ENCODE results near the gene PRKRIP1.
"Not testable (repeated sequence)": the region's sequence is repeated elsewhere in the genome, so short reads cannot be mapped to it uniquely, and the experiment has no call there.

Gene PRKRIP1

DNA sequence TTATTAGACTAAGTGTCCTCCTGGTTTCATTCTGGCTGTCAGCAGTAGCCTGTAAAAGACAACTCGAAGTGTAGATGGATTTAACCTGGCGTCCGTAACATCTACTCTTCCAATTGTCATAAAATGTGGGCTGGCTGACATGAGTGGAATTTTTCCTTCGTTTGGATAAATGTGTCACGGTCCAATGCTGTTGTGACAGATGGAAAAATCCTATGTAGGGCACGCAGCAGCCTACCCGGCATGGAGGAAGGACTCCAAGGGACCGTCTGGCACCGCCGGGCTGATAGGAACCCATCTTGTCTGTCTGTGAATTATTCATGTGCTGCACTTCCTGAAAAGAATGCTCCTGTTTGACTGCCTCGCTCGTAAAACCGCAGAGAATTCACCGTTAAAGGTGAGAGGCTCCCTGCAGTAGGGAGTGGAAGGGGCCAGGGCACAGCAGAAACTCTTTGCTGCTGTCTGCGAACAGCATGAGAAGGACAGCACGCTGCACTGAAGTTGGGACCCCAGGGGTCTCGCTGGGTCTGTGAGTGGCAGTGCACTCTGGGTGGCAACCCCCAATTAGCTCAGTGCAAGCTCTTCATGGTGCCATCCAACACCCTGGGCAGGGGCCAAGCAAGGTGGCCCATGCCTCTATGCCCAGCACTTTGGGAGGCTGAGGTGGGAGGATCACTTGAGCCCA lies 35.6 kb downstream of the PRKRIP1 start:
- peak; percentile 32 for DNase-seq (ENCODE audit: low read depth, low spot score)

DNA sequence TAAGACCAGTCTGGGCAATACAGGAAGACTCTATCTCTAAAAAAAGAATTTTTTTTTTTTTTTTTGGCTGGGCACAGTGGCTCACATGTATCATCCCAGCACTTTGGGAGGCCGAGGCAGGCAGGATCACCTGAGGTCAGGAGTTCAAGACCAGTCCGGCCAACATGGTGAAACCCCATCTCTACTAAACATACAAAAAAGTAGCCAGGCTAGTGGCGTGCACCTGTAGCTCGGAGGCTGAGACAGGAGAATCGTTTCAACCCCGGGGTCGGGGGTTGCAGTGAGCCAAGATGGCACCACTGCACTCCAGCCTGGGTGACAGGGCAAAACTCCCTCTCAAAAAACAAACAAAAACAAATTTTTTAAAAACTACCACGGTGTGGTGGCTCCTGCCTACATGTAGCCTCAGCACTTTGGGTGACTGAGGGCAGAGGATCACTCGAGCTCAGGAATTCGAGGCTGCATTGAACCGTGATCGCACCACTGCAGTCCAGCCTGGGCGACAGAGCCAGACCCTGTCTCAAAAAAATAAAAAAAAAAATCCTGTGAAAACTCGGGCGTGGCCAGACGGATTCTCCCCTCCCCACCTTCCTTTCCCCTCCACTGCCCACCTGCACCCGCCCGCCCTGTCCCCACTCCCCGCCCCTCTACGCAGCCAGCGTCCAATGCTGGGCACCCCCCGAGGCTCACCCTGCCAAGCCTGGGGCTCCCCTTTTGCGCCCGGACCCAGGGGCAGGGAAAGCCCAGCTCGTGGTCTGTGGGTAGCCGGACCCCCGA lies 36.5 kb downstream of the PRKRIP1 start:
- DNase-seq (ENCODE audit: low read depth, low spot score) = peak; percentile 39

DNA sequence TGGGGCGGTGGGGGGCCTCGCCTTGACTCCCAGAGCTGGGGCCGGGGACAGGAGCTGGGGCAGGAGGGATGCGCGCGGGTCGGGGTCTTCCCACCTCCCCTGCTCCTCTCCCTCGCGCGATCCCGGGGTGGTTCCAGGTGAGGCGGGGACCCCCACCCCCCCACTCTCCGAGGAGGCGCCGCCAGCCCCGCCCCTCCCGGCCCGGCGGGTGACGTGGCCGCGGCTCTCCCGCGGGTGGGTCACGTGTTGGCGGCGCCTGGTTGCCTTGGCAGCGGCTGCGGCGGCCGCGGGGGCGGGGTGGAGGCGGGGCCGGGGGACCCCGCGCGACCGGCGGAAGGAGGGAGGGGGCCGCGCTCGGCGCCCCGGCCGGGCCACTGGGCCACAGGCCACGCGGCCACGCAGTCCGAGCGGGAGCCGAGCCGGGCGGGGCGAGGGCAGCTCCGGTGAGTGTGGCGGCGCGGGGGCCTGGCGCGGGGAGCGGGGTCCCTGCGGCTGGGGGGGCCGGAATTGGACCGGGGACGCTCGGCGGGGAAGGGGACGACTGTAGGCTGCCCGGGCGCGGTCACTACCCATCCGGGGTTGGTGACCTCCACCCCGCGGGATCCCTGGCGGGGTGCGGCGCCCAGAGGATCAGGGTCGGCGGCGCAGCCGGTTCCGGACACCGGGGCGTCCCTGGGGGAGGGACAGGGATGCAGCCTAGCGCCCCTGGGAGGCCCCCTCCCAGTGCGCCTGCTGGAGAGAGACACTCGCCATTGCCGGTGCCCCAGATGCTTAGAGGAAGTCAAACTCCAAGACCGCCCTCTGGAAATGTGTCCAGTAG lies 37.3 kb downstream of the PRKRIP1 start, which contains the start of gene ORAI2:
ORAI2 (plus strand) TSS at position 357 of the 820 bp plus-strand sequence. CDS start 5,382 bp downstream, outside the sequence.
- DNase-seq (ENCODE audit: low read depth, low spot score) = peak; percentile 92

GRCh38 chr7:102434039-102434486 lies 37.9 kb downstream of the PRKRIP1 start:
- no peak for DNase-seq (ENCODE audit: low read depth, low spot score)

- DNase-seq (ENCODE audit: low read depth, low spot score) = no peak
Observed at GRCh38 chr7:102436118-102436517, 40.0 kb downstream of the PRKRIP1 start.

DNA sequence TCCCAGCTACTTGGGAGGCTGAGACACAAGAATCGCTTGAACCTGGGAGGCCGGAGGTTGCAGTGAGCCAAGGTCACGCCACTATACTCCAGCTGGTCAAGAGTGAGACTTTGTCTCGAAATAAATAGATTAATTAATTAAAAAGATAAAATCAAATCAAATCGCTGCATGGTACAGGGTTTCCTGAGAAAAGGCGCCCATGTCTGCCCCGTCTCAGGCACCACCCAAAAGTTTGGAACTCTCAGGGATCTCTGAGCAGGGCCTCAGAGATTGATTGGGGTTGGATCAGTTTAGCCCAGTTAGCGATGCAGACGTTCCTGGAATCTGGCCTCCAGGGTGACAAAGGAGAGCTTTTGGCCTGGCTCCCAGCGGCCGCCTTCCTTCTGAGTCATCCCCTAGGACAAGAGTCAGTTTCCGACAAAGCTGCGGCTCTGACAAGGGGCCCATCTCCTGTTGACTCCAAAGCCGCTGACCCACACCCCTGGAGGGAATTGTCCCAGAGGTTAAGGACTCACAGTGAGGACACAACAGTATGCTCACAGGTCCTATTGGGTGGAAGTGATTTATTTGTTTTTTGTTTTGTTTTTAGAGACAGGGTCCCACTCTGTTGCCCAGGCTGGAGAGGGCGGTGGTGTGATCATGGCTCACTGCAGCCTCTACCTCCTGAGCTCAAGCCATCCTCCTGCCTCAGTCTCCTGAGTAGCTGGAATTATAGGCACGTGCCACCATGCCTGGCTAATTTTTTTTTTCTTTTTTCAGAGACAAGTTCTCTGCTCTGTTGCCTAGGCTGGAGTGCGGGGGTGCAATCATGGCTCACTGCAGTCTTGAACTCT lies 44.0 kb downstream of the PRKRIP1 start:
- DNase-seq (ENCODE audit: low read depth, low spot score) = peak; percentile 94

- no peak for DNase-seq (ENCODE audit: low read depth, low spot score)
Observed at GRCh38 chr7:102444961-102445673, 49.0 kb downstream of the PRKRIP1 start.

DNA sequence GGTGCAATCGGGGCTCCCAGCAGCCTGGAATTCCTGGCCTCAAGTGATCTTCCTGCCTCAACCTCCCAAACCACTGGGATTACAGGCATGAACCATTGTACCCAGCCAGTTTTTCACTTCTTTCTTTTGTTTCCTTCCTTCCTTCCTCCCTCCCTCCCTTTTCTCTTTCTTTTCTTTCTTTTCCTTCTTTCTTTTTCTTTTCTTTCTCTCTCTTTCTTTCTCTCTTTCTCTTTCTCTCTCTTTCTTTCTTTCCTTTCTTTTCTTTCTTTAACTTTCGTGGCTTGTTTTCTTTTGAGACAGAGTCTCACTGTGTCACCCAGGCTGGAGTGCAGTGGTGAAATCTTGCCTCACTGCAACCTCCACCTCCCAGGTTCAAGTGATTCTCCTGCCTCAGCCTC lies 49.5 kb downstream of the PRKRIP1 start:
- no peak for DNase-seq (ENCODE audit: low read depth, low spot score)

DNA sequence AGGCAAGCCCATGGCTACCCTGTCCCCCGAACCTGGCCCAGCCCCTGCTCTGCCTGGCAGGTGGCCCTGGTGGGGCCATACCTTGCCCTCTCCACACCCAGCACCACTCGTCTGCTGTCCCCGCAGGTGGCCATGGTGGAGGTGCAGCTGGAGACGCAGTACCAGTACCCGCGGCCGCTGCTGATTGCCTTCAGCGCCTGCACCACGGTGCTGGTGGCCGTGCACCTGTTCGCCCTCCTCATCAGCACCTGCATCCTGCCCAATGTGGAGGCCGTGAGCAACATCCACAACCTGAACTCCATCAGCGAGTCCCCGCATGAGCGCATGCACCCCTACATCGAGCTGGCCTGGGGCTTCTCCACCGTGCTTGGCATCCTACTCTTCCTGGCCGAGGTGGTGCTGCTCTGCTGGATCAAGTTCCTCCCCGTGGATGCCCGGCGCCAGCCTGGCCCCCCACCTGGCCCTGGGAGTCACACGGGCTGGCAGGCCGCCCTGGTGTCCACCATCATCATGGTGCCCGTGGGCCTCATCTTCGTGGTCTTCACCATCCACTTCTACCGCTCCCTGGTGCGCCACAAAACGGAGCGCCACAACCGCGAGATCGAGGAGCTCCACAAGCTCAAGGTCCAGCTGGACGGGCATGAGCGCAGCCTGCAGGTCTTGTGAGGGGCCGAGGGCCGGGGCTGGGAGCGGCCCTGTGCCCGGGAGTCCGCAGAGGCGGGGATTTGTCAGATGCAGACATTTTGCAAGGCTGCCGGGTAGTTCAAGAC lies 50.4 kb downstream of the PRKRIP1 start:
- DNase-seq (ENCODE audit: low read depth, low spot score) = no peak

DNA sequence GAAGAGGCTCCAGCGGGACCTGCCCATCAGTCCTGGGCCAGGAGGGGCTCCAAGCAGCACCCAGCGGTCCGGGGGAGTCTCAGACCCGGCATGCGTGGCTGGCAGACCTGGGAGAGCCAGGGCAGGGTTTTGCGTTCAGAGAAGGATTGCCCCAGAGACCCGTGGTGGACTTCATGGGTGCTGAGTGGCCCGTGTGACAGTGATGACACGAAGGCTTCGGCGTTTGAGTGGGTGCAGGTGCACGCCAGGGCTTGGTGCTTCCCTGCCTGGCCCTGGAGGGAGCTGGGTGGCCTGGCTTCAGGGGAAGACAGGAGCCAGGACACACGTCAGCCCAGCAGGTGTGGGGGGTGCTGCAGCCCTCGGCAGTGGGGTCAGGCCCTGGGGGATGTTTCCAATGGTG lies 51.1 kb downstream of the PRKRIP1 start:
- DNase-seq (ENCODE audit: low read depth, low spot score) = no peak

DNA sequence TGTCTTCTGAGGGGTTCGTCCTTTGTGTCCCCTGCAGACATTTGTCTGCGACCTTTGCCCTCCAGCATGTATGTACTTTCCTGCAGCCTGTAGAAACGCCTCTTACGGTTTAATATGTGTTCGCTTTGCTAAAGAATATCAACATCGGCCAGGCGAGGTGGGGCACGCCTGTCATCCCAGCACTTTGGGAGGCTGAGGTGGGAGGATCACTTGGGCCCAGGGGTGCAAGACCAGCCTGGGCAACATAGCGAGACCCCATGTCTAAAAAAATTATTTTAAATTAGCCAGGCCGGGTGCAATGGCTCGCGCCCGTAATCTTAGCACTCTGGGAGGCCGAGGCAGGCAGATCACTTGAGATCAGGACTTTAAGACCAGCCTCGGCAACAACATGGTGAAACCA lies 53.0 kb downstream of the PRKRIP1 start:
- no peak for DNase-seq (ENCODE audit: low read depth, low spot score)

- no peak for DNase-seq (ENCODE audit: low read depth, low spot score)
Observed at GRCh38 chr7:102450242-102450641, 54.1 kb downstream of the PRKRIP1 start.

DNA sequence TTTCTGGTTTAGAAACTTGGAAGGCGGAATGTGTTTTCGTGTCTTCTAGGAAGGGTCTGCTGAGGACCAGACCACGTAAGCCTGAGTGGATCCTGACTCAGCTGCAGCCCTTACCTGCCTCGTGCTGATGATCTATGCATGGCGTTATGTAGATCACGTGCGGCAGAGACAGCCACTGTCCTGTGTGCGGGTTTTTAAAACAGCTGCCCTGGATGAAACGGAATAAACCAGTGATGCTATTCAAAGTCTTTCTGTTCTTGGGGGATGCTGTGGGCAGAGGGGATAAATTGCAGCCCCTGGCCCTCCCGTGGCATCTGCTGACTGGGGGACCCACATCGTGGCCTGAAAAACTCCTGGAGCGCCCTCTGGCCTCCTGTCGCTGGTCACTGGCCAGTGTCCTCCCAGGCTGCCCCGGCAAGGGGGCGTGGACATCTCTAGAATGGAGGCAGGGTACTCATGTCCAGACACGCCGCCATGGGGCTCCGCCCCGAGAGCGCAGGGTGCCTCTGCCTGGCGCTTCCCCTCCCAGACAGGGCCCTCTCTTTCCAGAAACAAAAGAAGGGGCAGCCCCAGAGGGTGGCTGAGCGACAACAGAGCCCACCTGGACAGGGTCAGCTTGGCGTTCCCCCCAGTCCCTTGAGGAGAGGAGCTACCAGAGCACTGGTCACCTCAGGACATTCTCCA lies 55.4 kb downstream of the PRKRIP1 start:
- peak; percentile 48 for DNase-seq (ENCODE audit: low read depth, low spot score)

DNA sequence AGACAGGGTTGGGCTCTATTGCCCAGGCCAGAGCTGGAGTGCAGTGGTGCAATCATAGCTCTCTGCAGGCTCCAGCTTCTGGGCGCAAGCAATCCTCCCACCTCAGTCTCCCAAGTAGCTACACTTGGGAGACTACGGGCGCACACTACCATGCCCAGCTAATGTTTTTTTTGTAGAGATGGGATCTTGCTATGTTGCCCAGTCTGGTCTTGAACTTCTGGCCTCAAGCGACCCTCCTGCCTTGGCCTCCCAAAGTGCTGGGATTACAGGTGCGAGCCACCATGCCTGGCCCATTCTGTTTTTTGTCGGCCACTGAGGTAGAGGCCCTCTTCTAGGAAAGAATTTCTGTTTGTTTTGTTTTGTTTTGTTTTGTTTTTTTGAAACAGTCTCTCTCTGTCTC lies 56.3 kb downstream of the PRKRIP1 start:
- DNase-seq (ENCODE audit: low read depth, low spot score) = no peak

GRCh38 chr7:102453319-102453718 lies 57.2 kb downstream of the PRKRIP1 start:
- no peak for DNase-seq (ENCODE audit: low read depth, low spot score)

DNA sequence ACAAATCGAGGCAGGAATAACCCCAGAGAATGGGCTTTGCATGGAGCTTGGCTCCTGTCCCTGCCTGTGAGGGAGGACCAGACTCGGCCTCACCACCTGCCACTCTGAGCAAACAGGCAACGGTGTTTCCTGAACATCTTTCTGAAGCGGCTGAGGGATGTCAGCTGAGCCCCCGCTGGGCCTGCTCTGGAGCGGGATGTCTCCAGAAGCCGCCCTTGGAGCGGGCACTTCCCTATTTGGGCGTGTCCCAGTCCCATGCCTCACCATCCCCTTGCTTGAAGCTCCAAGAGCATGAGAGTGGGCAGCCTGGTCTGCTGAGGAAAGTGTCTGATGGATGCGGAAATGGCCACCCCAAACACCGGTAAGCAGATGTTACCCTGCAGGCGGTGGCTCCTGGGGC lies 58.3 kb downstream of the PRKRIP1 start:
- DNase-seq (ENCODE audit: low read depth, low spot score) = no peak

DNA sequence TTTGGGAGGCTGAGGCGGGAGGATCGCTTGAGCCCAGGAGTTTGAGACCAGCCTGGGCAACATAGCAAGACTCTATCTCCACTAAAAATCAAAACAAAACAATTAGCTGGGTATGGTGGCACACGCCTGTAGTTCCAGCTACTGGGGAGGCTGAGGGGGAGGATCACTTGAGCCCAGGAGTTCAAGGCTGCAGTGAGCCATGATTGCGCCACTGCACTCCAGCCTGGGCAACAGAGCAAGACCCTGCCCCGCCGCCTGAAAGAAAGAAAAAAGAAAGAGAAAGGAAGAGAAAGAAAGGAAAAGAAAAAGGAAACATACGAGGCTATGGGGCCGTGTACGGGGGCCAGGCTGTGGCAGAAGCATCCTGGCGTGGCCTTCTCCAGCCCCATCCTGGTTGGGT lies 58.8 kb downstream of the PRKRIP1 start:
- not testable (repeated sequence) for DNase-seq (ENCODE audit: low read depth, low spot score)

DNA sequence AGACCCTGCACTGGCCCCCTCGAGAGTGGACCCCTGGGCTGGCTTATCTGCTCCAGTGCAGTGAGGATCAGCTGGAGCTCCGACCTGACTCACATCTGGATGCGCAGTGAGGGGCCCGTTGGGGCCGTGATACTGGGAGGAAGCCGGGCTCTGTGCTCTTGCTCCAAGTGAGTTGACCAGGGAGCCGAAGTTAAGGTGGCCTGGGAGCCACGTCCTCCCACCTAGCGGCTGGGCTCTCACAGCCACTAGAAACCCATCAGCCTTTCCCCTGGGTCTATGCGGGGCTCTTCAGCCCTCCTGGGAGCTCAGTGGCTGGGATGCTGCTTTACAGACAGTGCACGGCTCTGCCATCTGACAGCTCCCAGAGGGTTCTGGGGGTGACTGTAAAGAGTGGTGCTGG lies 59.4 kb downstream of the PRKRIP1 start:
- DNase-seq (ENCODE audit: low read depth, low spot score) = no peak

GRCh38 chr7:102456327-102456726 lies 60.2 kb downstream of the PRKRIP1 start:
- peak; percentile 64 for DNase-seq (ENCODE audit: low read depth, low spot score)
